Activated naive CD4-positive, alpha-beta T cell treated with anti-CD3 and anti-CD28 coated beads, Interleukin-2, amount 50 U/mL, for 16 hours (primary cell): ENCODE results near the gene RGS14.
"Not testable (repeated sequence)": the region's sequence is repeated elsewhere in the genome, so short reads cannot be mapped to it uniquely, and the experiment has no call there.

ENCODE experiments used
- DNase-seq: peaks from one replicate; pipeline ENCODE4 v3.0.0-alpha.2; 2020

RGS14 gene

DNA sequence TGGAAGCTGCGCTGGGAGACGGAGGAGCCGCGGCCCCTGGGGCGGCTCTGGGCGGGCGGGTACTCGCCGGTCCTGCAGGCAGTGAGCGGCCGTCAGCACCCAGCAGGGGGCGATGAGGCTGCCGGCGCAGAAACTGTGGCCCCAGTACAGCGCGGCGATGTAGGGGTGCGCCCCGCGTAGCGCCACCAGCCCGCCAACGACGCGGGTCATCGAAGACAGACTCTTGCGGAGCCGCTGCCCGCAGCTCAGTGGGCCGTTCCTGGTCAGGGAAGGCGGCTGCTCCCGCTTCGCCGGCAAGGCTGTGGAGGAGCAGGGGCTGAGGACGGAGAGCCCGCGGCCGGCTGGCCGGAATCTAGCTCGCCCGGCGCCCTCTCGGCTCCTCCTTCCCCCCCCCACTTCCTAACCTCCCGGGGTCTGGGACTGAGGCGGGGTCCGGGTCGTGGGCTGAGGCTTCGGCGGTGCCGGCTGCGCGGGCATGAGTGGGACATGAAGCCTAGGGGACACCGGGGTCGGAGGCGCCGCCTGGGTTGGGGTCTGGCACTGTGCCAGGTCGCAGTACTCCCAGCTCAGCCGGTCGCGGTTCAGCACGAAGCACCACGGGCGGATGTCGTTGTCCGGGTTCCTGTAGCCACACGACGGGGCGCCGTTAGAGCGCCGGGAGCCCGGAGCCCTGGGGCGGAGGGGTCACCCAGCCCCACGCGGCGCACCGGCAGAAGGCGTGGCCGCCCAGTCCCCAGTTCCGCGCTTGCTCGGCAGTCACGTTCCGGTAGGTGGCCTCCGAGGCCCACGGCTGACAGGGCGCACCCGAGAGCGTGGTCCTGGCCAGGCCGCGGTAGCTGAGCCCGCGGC lies 46.3 kb downstream of the RGS14 start:
- DNase-seq, result peak; percentile 87

DNA sequence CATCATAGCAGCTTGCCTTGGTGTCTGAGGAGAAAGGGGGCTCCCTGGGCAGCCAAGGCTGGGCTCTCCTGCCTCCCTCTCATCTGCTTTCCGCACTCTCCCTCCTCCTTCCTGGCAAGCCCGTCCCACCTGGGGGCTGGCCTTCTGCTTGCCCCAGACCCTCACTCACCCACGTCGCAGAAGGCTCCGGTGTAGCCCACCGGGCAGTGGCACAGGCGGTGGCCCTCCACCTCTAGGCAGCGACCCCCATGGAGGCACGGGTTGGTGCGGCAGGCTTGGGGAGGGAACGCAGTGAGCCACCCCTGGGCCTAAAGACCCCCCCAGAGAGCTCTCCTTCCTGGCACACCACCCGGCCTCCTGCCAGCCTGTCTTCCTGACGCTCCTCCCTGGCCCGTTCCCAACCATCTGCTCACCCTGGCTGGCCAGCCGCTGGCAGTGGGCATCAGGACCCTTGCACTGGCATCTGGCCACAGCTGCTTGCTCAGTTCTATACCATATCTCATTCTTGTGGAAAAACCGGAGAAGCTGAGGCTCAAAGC lies 47.0 kb downstream of the RGS14 start:
- no peak for DNase-seq

DNA sequence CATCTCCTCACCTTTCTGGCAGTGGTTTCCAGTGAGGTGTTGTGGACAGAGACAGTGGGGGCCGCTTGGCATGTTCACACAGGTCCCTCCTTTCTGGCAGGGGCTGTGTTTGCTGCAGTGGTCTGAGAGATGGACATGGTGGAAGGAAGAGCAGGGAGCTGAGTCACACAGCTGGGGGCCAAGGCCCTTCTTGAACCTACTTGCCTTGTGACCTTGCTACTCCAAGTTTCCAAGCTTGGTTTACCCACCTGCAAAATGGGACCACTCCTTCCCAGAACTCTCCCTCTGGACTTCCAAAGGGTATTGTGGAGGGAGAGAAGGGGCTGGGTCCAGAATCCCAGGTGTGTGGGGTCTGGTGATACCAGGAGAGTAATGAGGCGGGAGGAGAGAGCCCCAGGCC lies 47.6 kb downstream of the RGS14 start:
- DNase-seq, result no peak

DNA sequence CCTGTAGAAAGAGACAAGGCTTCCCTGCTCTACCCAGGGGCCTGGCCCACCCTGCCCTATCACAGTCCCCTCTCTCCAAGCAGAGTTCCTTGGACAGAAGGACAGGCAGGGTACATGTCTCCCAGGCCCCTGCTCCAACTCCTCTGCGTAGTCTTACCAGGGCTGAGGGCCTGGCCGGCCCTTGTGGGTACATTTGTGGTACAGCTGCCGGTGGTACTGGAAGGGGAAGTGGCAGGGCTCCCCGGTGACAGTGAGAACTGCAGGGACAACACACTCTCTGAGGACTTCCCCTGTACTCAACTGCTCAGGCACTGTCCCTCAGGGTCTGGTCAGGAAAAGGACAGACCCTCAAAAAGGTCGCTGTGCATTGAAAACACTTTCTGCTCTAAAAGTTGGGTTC lies 48.1 kb downstream of the RGS14 start:
- DNase-seq, result no peak

DNA sequence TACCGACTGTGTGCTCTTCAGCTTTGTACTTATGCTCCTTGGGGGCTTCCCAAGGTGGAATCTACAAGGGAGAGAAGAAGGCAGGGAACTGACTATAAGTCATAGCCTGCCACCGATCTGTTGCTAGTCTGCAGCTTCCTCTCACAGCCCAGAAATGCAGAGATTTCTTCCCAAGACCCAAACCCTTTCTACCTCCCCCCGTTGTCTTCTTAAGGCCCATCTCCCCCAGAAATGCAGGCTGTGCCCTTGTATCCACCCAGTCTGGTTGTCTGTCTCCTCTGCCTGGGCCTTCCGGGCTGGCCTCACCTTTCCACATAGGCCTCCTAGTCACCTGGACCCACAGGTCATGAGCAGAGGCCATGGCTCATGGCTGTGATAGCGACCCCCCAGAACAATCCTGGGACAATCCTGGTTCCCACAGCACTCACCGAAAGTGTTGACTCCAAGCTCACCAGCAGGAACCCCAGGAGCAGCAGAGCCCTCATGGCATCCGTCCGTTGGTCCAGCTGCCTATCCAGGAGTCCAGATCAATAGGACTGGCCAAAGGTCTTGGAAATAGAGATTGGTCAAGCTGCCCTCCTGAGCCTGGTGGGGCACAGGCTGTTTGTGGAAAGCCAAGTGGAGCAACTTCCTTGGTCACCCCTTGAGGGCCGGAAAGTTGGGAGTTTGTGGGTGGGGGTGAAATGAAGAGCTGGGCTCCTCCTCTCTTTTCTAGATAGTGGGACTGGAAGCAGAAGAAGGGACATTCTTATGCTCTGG lies 51.5 kb downstream of the RGS14 start, which contains the start of gene F12:
Gene F12, minus strand, starts transcription at position 522 of the 759 bp plus-strand sequence. Its CDS starts 37 bp downstream, at position 485.
- DNase-seq, result no peak

DNA sequence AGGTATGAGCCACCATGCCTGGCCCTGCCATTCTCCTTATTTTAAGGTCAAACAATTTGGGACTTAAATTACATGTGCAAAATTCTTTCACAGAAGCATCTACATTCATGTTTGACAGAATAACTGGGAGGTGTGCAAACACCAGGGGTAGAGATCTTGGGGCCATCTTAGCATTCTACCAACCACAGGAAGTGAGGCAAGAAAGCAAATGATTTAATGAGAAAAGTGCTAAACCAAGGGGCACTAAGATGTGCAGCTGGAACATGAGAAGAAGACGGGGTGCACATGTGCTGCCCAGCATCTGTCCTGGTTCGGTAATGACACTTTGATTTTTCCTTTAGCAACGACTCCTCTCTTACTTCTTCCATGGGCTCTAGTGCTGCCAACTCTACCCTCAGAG lies 52.9 kb downstream of the RGS14 start:
- DNase-seq, result no peak

DNA sequence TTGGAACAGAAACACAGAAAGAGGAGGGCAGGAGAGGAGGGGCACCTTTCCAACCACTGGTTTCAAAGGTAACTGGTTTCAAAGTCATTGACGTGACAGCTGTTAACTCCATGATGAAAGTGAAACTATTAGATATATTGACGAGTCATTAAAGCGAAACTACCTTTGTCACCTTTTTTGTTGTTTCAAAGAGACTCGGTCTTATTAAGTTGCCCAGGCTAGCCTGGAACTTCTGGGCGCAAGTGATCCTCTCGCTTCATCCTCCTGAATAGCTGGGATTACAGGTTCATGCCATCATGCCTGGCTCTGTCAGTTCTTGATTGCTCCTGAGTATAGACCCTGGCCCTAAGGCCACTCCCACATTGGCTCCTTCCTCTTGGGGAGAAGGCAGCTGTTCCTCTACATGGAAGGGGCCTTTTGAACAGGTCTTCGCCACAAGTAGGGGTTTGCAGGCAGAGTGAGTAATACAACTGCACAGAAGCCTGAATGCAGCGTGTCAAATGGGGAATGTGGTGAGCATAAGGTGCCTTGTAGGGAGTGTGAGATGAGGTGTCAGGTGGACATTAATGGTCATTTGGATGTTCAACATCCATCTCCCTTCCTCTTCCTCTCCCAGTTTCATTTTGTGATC lies 55.0 kb downstream of the RGS14 start:
- DNase-seq, result no peak

DNA sequence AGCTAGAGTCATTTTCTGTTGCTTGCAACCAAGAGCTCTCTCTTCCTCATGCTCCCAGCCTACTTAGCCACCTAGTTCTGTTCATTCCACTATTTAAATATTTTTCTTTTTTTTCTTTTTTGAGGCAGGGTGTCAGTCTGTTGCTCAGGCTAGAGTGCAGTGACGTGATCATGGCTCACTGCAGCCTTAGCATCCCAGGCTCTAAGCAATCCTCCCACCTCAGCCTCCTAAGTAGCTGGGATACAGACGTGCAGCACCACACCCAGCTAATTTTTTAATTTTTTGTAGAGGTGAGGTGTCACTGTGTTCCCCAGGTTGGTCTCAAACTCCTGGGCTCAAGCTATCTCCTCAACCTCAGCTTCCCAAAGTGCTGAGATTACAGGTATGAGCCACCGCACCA lies 56.8 kb downstream of the RGS14 start:
- no peak for DNase-seq

DNA sequence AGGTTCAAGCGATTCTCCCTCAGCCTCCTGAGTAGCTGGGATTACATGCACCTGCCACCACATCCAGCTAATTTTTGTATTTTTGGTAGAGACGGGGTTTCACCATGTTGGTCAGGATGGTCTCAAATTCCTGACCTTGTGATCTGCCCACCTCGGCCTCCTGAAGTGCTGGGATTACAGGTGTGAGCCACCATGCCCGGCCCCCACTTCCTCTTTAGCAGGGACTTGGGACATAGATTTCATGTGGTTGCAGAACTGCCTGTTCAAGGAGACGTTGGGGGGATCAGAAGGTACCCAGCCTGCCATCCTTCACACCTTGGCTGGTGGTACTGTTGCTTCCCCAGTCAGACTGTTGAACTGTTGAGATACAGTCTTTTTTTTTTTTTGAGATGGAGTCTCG lies 59.4 kb downstream of the RGS14 start:
- not testable (repeated sequence) for DNase-seq

DNA sequence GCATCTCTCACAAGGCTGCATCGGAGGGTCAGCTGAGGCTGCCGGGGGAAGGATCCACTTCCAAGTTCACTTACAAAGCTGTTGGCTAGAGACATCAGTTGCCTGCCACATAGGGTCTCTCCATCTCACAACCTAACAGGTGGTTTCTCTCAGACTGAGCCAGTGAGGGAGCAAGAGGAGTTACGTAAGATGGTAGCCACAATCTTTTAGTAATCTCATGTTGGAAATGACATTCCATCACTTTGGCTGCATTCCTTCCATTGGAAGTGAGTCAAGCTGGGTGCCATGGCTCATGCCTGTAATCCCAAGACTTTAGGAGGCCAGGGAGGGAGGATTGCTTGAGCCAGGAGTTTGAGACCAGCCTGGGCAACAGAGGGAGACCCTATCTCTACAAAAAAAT lies 61.3 kb downstream of the RGS14 start:
- no peak for DNase-seq

DNA sequence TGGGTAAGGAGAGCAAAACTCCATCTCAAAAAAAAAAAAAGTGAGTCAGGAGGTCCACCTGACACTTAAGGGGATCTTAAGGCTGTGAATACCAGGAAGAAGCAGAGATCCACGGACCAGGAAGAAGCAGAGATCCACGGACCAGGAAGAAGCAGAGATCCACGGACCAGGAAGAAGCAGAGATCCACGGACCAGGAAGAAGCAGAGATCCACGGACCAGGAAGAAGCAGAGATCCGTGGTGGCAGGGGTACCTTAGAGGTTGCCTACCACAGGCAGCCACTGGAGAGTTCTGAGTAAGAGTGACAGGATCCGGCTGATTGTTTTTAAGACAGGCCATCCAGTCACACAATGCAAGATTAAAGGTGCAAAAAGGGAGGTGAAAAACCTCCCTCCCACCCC lies 62.7 kb downstream of the RGS14 start:
- DNase-seq, result not testable (repeated sequence)

DNA sequence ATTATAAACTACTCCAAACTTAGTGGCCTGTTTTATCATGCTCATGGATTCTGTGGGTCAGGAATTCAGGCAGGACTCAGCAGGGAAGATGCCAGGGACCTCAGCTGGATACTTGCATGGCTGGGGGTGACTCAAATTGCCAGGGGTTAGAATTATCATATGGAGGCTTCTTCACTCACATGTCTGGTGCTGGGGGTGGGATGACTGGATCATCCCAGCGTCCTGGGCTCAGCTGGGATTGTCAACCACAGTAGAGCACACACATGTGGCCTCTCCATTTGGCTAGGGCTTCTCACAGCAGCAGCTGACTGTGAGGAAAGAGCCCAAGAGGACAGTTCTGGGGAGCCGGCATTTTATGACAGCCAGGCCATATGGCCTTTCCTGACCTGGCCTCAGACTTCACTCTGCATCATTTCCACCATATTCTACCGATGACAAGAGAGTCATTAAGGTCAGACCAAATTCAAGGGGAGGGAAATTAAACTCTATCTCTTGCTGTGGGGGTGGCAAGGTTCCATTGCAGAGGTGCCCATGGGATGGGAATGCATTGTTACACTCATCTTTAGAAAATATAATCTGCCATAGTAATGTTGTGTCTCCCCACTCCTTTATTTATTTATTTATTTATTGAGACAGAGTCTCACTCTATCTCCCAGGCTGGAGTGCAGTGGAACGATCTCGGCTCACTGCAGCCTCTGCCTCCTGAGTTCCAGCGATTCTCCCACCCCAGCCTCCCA lies 63.5 kb downstream of the RGS14 start:
- no peak for DNase-seq
